Cardiac muscle cell (in vitro differentiated cells and primary cell): ENCODE measurements around the gene AMH. TPM values are rescaled to one million over a fixed set of nuclear protein-coding genes. Genes with fewer than 3 reads are reported as not detected.
A peak's percentile ranks its signal among the peaks of the same experiment; 100 is the strongest.

ENCODE experiments used
- DNase-seq, 2 donors: peaks; one replicate each; pipeline versions ENCODE4 v3.0.0 to v3.0.0-alpha.2; 2010 to 2017; ENCODE audit warnings: low read depth in 1 of 2, low spot score in 1 of 2
- H3K27ac ChIP-seq: fragments of 200-600 bp; sonication (generic); 2 replicates; pipeline ENCODE4 v1.5.1; 2016
- H3K27me3 ChIP-seq: fragments of 200-600 bp; sonication (generic); 2 replicates; pipeline ENCODE4 v1.6.0; 2016; ENCODE audit warnings: control low read depth
- H3K36me3 ChIP-seq: fragments of 200-600 bp; sonication (generic); 2 replicates; pipeline ENCODE4 v1.5.1; 2016; ENCODE audit warnings: control low read depth
- H3K4me1 ChIP-seq: fragments of 200-600 bp; sonication (generic); 2 replicates; pipeline ENCODE4 v1.8.1; 2017; ENCODE audit warnings: low read depth, mild to moderate bottlenecking, mixed run types
- H3K4me3 ChIP-seq: fragments of 200-600 bp; sonication (generic); 2 replicates; pipeline ENCODE4 v1.5.1; 2016; ENCODE audit warnings: mild to moderate bottlenecking
- H3K9me3 ChIP-seq: fragments of 200-600 bp; sonication (generic); 2 replicates; pipeline ENCODE4 v1.5.1; 2017; ENCODE audit warnings: low read depth, mild to moderate bottlenecking, control low read depth
- CTCF ChIP-seq: IDR thresholded peaks from 2 replicates; pipeline ENCODE4 v1.5.1; 2012; ENCODE audit warnings: low read depth, mild to moderate bottlenecking, low read length
- polyA plus RNA-seq: library from polyadenylated mRNA; unstranded; fragments of >200 nt; fragmentation: Nextera tagmentation; extraction: Ambion mirVana; gene quantifications from 2 replicates; pipeline ENCODE4 v1.2.1, GENCODE V29; 2016
- total RNA-seq: library from RNA; depleted of rRNA; stranded (reverse); fragments of >200 nt; gene quantifications from 2 replicates; pipeline ENCODE4 v1.2.3, GENCODE V29; 2016

The AMH gene
- total and polyA plus RNA-seq, 2 experiments from 2014 or later, result 24.1 to 71.4 TPM

- no peaks in the 10 kb centered on the region for H3K9me3 ChIP-seq
- H3K36me3 ChIP-seq, result peaks cover 35% of the 10 kb centered on the region
- no peak overlapping the region for H3K4me3 ChIP-seq
- no peak for DNase-seq
- H3K27me3 ChIP-seq, result no peaks in the 10 kb centered on the region
- TF ChIP-seq CTCF, result no peak
- peaks cover 3% of the 10 kb centered on the region for H3K4me1 ChIP-seq
- peak overlapping the region; percentile 59 for H3K27ac ChIP-seq
Measured at GRCh38 chr19:2230807-2231533, 18.2 kb upstream of the AMH start.

GRCh38 chr19:2231621-2232221, 17.4 kb upstream of the AMH start:
- no peak for DNase-seq

GRCh38 chr19:2232286-2233151, 16.6 kb upstream of the AMH start:
- H3K9me3 ChIP-seq, result no peaks in the 10 kb centered on the region
- peaks cover 6% of the 10 kb centered on the region for H3K4me1 ChIP-seq
- TF ChIP-seq CTCF, result no peak
- DNase-seq, result no peak
- peaks cover 24% of the 10 kb centered on the region for H3K36me3 ChIP-seq
- no peaks in the 10 kb centered on the region for H3K27me3 ChIP-seq
- H3K4me3 ChIP-seq, result no peak overlapping the region
- peak overlapping the region; percentile 59 for H3K27ac ChIP-seq

More at GRCh38 chr19:2231621-2232221, 17.4 kb upstream of the AMH start:
- Histone ChIP-seq H3K27ac (peak overlapping the region; percentile 59), H3K9me3 (no peaks in the 10 kb centered on the region), H3K36me3 (peaks cover 30% of the 10 kb centered on the region), H3K27me3 (no peaks in the 10 kb centered on the region), H3K4me3 (no peak overlapping the region), H3K4me1 (peaks cover 3% of the 10 kb centered on the region)
- TF ChIP-seq CTCF, result no peak

- no peak for DNase-seq
- no peak overlapping the region for H3K27ac ChIP-seq
- TF ChIP-seq CTCF, result no peak
Measured at GRCh38 chr19:2233601-2234280, 15.4 kb upstream of the AMH start.

GRCh38 chr19:2234996-2235380, 14.1 kb upstream of the AMH start:
- peaks cover 25% of the 10 kb centered on the region for H3K4me1 ChIP-seq
- no peak for DNase-seq
- H3K36me3 ChIP-seq, result peaks cover 7% of the 10 kb centered on the region
- no peak for TF ChIP-seq CTCF
- peak overlapping the region; percentile 92 for H3K27ac ChIP-seq
- peak overlapping the region; percentile 88 for H3K4me3 ChIP-seq
- no peaks in the 10 kb centered on the region for H3K9me3 ChIP-seq
- H3K27me3 ChIP-seq, result no peaks in the 10 kb centered on the region

More at GRCh38 chr19:2233601-2234280, 15.4 kb upstream of the AMH start:
- H3K4me1 ChIP-seq, result peaks cover 12% of the 10 kb centered on the region
- no peaks in the 10 kb centered on the region for H3K9me3 ChIP-seq
- H3K27me3 ChIP-seq, result no peaks in the 10 kb centered on the region
- H3K36me3 ChIP-seq, result peaks cover 16% of the 10 kb centered on the region
- no peak overlapping the region for H3K4me3 ChIP-seq
